GM12874 (cell line): Measurements from ENCODE around the gene ACACB.

ENCODE experiments used
- TF ChIP-seq, protein P1 (sequence below): IDR thresholded peaks from 2 replicates; pipeline ENCODE4 v1.5.1; 2011; ENCODE audit warnings: low read depth, mild to moderate bottlenecking, control low read depth, low read length, moderate library complexity; ENCODE audit not compliant: insufficient read depth

Gene ACACB

DNA sequence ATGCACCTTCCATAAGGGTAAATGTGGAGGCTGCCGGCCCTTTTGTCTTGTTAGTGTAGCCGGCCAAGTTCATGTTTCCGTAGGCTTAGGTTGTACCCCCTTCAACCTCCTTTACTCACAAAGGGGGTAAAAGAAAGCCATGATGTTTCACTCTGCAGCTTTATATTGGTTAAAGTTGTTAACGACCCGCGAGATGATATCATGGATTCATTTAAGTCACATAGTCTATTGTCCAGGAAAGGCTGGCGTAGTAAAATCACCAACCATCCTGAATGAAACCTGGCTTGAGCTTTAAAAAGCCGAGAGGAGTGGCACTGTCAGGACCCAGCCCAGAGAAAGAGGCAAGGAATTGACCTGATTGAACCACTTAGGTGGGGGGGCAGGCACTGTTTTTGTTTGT is 17.7 kb upstream of the ACACB start:
- TF ChIP-seq, protein P1, sequence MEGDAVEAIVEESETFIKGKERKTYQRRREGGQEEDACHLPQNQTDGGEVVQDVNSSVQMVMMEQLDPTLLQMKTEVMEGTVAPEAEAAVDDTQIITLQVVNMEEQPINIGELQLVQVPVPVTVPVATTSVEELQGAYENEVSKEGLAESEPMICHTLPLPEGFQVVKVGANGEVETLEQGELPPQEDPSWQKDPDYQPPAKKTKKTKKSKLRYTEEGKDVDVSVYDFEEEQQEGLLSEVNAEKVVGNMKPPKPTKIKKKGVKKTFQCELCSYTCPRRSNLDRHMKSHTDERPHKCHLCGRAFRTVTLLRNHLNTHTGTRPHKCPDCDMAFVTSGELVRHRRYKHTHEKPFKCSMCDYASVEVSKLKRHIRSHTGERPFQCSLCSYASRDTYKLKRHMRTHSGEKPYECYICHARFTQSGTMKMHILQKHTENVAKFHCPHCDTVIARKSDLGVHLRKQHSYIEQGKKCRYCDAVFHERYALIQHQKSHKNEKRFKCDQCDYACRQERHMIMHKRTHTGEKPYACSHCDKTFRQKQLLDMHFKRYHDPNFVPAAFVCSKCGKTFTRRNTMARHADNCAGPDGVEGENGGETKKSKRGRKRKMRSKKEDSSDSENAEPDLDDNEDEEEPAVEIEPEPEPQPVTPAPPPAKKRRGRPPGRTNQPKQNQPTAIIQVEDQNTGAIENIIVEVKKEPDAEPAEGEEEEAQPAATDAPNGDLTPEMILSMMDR: no peak

DNA sequence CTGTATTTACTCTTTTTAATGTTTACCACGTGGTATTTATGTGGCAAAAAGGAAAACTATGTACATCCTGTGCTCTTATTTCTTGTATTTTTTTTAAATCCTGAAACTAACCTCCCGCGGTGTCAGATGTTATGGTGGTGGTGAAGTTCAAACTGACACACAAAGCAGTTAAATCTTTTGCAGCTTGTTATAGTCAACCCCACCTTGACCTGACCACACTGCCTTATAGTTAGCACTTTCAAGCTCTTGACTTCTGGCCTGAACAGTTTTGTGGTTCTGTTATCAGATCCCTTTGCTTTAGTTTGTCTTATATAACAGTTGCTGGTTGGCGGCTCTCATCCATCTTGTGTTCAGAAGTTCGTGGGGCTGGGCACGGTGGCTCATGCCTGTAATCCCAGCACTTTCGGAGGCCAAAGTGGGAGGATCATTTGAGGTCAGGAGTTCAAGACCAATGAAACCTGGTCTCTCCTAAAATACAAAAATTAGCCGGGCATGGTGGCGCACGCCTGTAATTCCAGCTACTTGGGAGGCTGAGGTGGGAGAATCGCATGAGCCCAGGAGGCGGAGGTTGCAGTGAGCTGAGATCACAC is 16.9 kb upstream of the ACACB start:
- TF ChIP-seq, protein P1: no peak

DNA sequence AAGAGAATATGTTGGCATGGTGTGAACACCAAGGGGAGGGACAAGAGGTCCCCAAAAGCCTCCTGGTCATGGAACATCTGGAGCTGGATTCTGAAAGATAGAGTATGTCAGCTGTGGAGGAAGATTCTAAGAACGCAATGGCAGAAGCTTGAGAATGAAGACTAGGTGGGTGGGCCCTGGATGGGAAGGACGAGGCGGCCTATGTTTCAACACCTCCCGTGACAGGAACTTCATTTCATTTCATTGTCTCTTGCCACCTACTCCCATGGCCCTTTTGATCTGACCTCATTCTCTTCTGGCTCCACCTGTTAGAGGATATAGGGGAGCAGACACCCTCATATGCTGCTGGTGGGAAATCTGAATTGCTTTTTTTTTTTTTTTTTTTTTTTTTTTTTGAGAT is 15.6 kb upstream of the ACACB start:
- TF ChIP-seq, protein P1: no peak

DNA sequence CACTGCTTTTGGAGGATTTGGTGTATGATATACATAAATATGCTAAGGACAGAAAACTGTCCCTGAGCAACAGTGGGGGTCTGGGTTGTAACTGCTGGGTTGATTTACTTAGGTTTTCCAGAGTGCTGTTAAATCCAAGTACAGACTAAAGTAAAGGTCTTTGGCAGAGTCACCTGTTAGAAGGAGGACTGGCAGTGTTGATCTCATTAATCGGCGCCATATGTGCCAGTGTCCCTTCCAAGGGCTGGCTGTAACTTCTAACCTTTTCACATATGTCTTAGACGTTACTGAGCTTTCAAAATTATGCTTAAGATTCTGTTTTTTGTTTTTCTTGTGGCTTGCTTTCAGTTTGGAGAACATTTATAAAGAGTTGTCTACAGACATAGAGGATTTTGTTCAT is 13.9 kb upstream of the ACACB start:
- TF ChIP-seq, protein P1: no peak

DNA sequence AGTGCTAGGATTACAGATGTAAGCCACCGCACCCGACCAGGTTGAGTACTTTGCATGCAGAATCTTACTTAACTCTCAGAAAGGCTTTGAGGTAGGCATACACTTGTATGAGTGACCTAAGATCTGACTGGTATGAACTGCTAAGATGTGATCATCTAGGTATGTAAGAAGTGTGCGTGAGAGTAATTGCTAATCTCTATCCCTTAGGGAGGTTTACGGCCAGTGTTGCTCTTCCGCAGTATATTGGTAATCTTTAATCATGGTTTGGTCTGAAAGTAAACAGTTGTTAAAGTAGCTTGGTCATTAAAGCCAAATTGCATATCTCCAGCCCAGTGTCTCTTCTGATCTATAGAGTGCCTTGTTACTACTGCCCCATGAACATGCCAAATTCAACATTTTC is 11.2 kb upstream of the ACACB start:
- TF ChIP-seq, protein P1: no peak

DNA sequence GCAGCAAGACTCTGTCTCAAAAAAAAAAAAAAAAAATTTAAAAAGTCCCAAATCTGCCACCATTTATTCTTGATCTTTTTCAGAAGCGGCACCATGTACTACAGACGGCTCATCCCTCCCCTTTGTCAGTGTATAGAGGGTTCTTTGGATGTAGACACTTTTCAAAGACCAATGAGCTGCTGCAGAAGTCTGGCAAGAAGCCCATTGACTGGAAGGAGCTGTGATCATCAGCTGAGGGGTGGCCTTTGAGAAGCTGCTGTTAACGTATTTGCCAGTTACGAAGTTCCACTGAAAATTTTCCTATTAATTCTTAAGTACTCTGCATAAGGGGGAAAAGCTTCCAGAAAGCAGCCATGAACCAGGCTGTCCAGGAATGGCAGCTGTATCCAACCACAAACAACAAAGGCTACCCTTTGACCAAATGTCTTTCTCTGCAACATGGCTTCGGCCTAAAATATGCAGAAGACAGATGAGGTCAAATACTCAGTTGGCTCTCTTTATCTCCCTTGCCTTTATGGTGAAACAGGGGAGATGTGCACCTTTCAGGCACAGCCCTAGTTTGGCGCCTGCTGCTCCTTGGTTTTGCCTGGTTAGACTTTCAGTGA is 6.5 kb upstream of the ACACB start:
- TF ChIP-seq, protein P1: no peak

DNA sequence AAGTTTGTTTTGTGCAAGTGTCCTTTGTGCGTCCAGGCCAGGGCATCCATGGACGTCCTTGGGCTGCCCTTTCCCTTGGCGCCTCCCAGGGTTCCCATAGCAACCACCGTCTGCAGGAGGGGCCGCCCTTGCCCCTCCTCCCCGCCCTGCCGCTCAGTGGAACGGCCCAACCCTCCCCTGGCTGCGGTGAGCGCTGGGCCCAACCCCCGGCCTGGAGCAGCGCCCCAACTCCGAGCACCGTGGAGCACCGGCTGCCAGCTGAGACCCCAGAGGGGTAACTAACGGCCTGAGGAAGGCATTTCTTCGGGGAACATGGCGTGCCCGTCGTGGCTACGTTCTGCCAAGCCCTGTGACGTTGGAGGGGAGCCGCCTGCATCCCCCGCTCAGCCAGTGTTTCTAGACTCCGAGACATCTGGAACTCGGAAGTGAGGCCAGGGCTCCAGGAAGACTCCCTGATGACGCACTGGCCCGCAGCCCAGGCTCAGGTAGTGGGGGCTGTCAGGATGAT is 5.3 kb upstream of the ACACB start:
- TF ChIP-seq, protein P1: no peak
